ENCODE results near the gene OR2L8. TPM values are rescaled to one million over a fixed set of nuclear protein-coding genes. Genes with fewer than 3 reads are reported as not detected.

Gene OR2L8
- total and polyA plus RNA-seq, 2 donors (not counting 1 experiment from before 2014, with no cell fraction given), result 0.94 TPM; not detected in 1

DNA sequence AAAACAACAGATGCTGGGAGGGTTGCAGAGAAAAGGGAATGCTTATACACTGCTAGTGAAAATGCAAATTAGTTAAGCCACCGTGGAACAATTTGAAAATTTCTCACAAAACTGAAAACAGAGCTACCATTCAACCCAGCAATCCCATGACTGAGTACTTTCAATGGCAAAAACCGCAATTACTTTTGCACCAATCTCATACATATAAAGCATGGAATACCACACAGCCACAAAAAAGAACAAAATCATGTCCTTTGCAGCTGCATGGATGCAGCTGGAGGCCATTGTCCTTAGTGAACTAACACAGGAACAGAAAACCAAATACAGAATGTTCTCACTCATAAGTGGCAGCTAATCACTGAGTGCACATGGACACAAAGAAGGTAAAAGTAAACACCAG, 34.9 kb upstream of the OR2L8 start:
- H3K27ac ChIP-seq (ENCODE audit: low read length in 2 of 2), result no peak overlapping the region
- no peaks in the 10 kb centered on the region for H3K4me1 ChIP-seq (ENCODE audit: control insufficient read depth in 2 of 2, insufficient read depth in 2 of 2, low read length in 2 of 2)
- no peak overlapping the region for H2AFZ ChIP-seq (ENCODE audit: insufficient read depth, low read depth, low read length, poor library complexity, severe bottlenecking)
- H3K27me3 ChIP-seq (replicated peaks in 1 of 4; ENCODE audit: control extremely low read depth in 1 of 4, control insufficient read depth in 3 of 4, insufficient read depth in 4 of 4, low read length in 3 of 4), result no peaks in the 10 kb centered on the region
- Mint-ChIP-seq H3K9me3 (ENCODE audit: insufficient read depth) (no peaks in the 10 kb centered on the region), H3K4me3 (no peak overlapping the region), H3K27ac (no peak overlapping the region), H3K27me3 (no peaks in the 10 kb centered on the region), H3K4me1 (peaks cover 2% of the 10 kb centered on the region)
- TF ChIP-seq EZH2 (IDR thresholded peaks at IDR 0.05; ENCODE audit: borderline replicate concordance, insufficient read depth, low read depth, low read length, poor library complexity, severe bottlenecking), result no peak
- TF ChIP-seq, protein P1, sequence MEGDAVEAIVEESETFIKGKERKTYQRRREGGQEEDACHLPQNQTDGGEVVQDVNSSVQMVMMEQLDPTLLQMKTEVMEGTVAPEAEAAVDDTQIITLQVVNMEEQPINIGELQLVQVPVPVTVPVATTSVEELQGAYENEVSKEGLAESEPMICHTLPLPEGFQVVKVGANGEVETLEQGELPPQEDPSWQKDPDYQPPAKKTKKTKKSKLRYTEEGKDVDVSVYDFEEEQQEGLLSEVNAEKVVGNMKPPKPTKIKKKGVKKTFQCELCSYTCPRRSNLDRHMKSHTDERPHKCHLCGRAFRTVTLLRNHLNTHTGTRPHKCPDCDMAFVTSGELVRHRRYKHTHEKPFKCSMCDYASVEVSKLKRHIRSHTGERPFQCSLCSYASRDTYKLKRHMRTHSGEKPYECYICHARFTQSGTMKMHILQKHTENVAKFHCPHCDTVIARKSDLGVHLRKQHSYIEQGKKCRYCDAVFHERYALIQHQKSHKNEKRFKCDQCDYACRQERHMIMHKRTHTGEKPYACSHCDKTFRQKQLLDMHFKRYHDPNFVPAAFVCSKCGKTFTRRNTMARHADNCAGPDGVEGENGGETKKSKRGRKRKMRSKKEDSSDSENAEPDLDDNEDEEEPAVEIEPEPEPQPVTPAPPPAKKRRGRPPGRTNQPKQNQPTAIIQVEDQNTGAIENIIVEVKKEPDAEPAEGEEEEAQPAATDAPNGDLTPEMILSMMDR (IDR thresholded peaks at IDR 0.05), result no peak
- WGBS (ENCODE audit: insufficient coverage), result 56% methylated on average over 2 of the region's 2 CpGs
- DNase-seq (no peak), ATAC-seq (ENCODE audit: low read depth) (no peak)
- intact Hi-C loops (cut with micrococcal nuclease), result no loop called here
- no peaks in the 10 kb centered on the region for H3K9me3 ChIP-seq (ENCODE audit: control extremely low read depth in 1 of 3, control insufficient read depth in 2 of 3, insufficient read depth in 1 of 3, low read length in 2 of 3)
- H3K79me2 ChIP-seq (ENCODE audit: control insufficient read depth, insufficient read depth, low read length), result no peaks in the 10 kb centered on the region
- ChIA-PET CTCF (no interaction called here), POLR2A (no interaction called here)
- no peak overlapping the region for H3K4me3 ChIP-seq (ENCODE audit: control extremely low read depth in 1 of 5, extremely low read depth in 1 of 5, insufficient read depth in 1 of 5, low read depth in 2 of 5, low read length in 4 of 5)
- H3K4me2 ChIP-seq (replicated peaks; ENCODE audit: low read depth, low read length, poor library complexity, severe bottlenecking), result no peak overlapping the region
- H3K36me3 ChIP-seq (replicated peaks in 1 of 2; ENCODE audit: control extremely low read depth in 1 of 2, control insufficient read depth in 1 of 2, extremely low read depth in 1 of 2, insufficient read depth in 2 of 2, low read length in 1 of 2), result no peaks in the 10 kb centered on the region
- H4K20me1 ChIP-seq (ENCODE audit: control insufficient read depth, insufficient read depth, low read length, poor library complexity, severe bottlenecking), result no peaks in the 10 kb centered on the region
- no peak overlapping the region for H3K9ac ChIP-seq (ENCODE audit: low read length)

DNA sequence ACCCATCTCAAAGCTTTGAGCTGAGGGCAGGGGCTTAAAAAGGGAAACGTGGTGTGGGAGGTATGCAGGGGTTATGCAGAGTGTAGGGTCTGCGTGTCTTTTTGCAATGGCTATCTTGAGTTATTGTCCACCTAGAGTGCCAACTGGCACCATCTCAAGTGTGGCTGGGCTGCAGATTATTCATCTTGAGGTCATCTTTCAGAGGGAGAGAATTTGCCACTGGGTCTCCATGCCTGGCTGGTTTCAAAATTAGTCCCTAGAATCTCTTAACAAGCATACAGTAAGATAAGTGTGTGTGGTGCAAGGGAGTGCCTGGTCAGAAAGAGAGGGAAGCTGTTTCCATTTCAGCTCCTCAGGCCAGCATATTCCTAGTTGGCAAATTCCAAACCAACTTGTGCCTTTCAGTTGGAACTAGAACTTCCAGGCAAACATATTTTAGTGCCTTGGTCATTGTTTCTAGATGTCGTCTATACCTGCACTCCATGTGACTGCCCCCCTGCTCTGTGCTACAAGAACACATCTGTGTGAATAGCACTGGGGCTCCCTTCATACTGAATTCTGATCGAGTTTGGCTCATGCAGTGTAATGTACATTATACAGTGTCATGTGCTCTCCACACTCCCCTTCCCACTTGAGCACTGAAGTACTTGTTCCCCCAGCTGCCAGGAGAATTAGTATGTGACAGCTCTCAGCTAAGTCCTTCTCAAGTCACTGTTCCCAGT, 33.6 kb upstream of the OR2L8 start:
- H2AFZ ChIP-seq (ENCODE audit: insufficient read depth, low read depth, low read length, poor library complexity, severe bottlenecking), result no peak overlapping the region
- Mint-ChIP-seq H3K27ac (no peak overlapping the region), H3K4me3 (no peak overlapping the region), H3K27me3 (no peaks in the 10 kb centered on the region), H3K9me3 (ENCODE audit: insufficient read depth) (no peaks in the 10 kb centered on the region), H3K4me1 (peaks cover 2% of the 10 kb centered on the region)
- no peaks in the 10 kb centered on the region for H3K9me3 ChIP-seq (ENCODE audit: control extremely low read depth in 1 of 3, control insufficient read depth in 2 of 3, insufficient read depth in 1 of 3, low read length in 2 of 3)
- no peak overlapping the region for H3K27ac ChIP-seq (ENCODE audit: low read length in 2 of 2)
- DNase-seq (no peak), ATAC-seq (ENCODE audit: low read depth) (no peak)
- no peaks in the 10 kb centered on the region for H4K20me1 ChIP-seq (ENCODE audit: control insufficient read depth, insufficient read depth, low read length, poor library complexity, severe bottlenecking)
- CTCF ChIA-PET, result no interaction called here
- 61% methylated on average over 4 of the region's 4 CpGs for WGBS (ENCODE audit: insufficient coverage)
- no peaks in the 10 kb centered on the region for H3K27me3 ChIP-seq (replicated peaks in 1 of 4; ENCODE audit: control extremely low read depth in 1 of 4, control insufficient read depth in 3 of 4, insufficient read depth in 4 of 4, low read length in 3 of 4)
- H3K79me2 ChIP-seq (ENCODE audit: control insufficient read depth, insufficient read depth, low read length), result no peaks in the 10 kb centered on the region
- H3K4me3 ChIP-seq (ENCODE audit: control extremely low read depth in 1 of 5, extremely low read depth in 1 of 5, insufficient read depth in 1 of 5, low read depth in 2 of 5, low read length in 4 of 5), result no peak overlapping the region
- H3K4me2 ChIP-seq (replicated peaks; ENCODE audit: low read depth, low read length, poor library complexity, severe bottlenecking), result no peak overlapping the region
- no peaks in the 10 kb centered on the region for H3K4me1 ChIP-seq (ENCODE audit: control insufficient read depth in 2 of 2, insufficient read depth in 2 of 2, low read length in 2 of 2)
- no peak for TF ChIP-seq EZH2 (IDR thresholded peaks at IDR 0.05; ENCODE audit: borderline replicate concordance, insufficient read depth, low read depth, low read length, poor library complexity, severe bottlenecking)
- TF ChIP-seq, protein P1 (IDR thresholded peaks at IDR 0.05), result no peak
- no peaks in the 10 kb centered on the region for H3K36me3 ChIP-seq (replicated peaks in 1 of 2; ENCODE audit: control extremely low read depth in 1 of 2, control insufficient read depth in 1 of 2, extremely low read depth in 1 of 2, insufficient read depth in 2 of 2, low read length in 1 of 2)
- POLR2A ChIA-PET, result no interaction called here
- intact Hi-C loops (cut with micrococcal nuclease), result no loop called here
- H3K9ac ChIP-seq (ENCODE audit: low read length), result no peak overlapping the region
